BLaER1 (cell line): ENCODE measurements around the gene PCYT1A.
A peak's percentile ranks its signal among the peaks of the same experiment; 100 is the strongest.
"Not testable (repeated sequence)": the region's sequence is repeated elsewhere in the genome, so short reads cannot be mapped to it uniquely, and the experiment has no call there.

ENCODE experiments used
- H3K27ac ChIP-seq: shearing (Covaris generic); formaldehyde crosslinking; 2 replicates; pipeline ENCODE4 v1.8.1; 2022
- H3K27me3 ChIP-seq: shearing (Covaris generic); formaldehyde crosslinking; 2 replicates; pipeline ENCODE4 v1.8.1; 2022
- H3K36me3 ChIP-seq: shearing (Covaris generic); formaldehyde crosslinking; 2 replicates; pipeline ENCODE4 v1.8.1; 2022
- H3K4me1 ChIP-seq: shearing (Covaris generic); formaldehyde crosslinking; 2 replicates; pipeline ENCODE4 v1.8.1; 2022
- H3K4me2 ChIP-seq: shearing (Covaris generic); formaldehyde crosslinking; 2 replicates; pipeline ENCODE4 v1.8.1; 2022
- H3K4me3 ChIP-seq: shearing (Covaris generic); formaldehyde crosslinking; 2 replicates; pipeline ENCODE4 v1.8.1; 2022
- H3K9ac ChIP-seq: shearing (Covaris generic); formaldehyde crosslinking; 2 replicates; pipeline ENCODE4 v1.8.1; 2022
- H3K9me3 ChIP-seq: shearing (Covaris generic); formaldehyde crosslinking; 2 replicates; pipeline ENCODE4 v1.8.1; 2022
- H4K20me1 ChIP-seq: shearing (Covaris generic); formaldehyde crosslinking; 2 replicates; pipeline ENCODE4 v1.8.1; 2022
- Cebpa-rat ChIP-seq: shearing (Covaris generic); IDR thresholded peaks from 2 replicates; pipeline ENCODE4 v1.8.1; 2022

The PCYT1A gene

DNA sequence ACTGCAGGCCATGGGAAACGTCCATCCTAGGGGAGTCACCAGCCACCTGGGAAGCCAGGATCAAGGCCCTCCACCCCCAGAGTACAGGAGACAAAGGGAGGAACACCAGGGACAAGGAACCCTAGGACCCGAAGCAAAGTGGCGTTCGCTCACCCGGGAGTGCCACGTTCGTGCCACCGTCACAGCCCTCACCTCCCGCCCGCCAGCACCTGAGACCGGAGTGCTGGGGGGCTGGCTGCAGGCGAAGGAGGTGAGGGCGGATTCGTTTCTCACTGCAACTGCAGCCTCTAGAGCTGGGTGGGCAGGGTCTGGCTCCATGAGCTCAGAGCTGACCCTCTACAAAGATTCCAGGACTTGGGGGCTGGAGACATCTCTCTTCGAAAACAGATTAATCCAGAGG is 102.6 kb downstream of the PCYT1A start:
- Histone ChIP-seq H4K20me1 (no peaks in the 10 kb centered on the region), H3K9me3 (no peaks in the 10 kb centered on the region), H3K9ac (no peak overlapping the region), H3K4me2 (no peak overlapping the region), H3K4me3 (no peak overlapping the region), H3K36me3 (no peaks in the 10 kb centered on the region), H3K27ac (no peak overlapping the region), H3K27me3 (no peaks in the 10 kb centered on the region), H3K4me1 (peaks cover 75% of the 10 kb centered on the region)
- TF ChIP-seq Cebpa-rat: no peak

- H3K27me3 ChIP-seq, H3K27ac ChIP-seq, H3K4me2 ChIP-seq, H3K4me3 ChIP-seq, H3K36me3 ChIP-seq, H3K9me3 ChIP-seq, H3K9ac ChIP-seq, H4K20me1 ChIP-seq: not testable (repeated sequence)
- H3K4me1 ChIP-seq: peaks cover 75% of the 10 kb centered on the region
Observed at GRCh38 chr3:196184169-196184432, 103.4 kb downstream of the PCYT1A start.

GRCh38 chr3:196181127-196181546 is 106.4 kb downstream of the PCYT1A start:
- peak overlapping the region; percentile 71 for H3K4me2 ChIP-seq

GRCh38 chr3:196180346-196180745 is 107.2 kb downstream of the PCYT1A start:
- no peak for TF ChIP-seq Cebpa-rat
- Histone ChIP-seq H3K9me3 (peaks cover 19% of the 10 kb centered on the region), H3K27ac (peak overlapping the region; percentile 76), H3K4me3 (no peak overlapping the region), H3K9ac (peak overlapping the region; percentile 17; the same call in 1 of the 2 replicates), H3K27me3 (no peaks in the 10 kb centered on the region), H4K20me1 (no peaks in the 10 kb centered on the region), H3K36me3 (no peaks in the 10 kb centered on the region), H3K4me1 (peaks cover 58% of the 10 kb centered on the region), H3K4me2 (peak overlapping the region; percentile 72)

More at GRCh38 chr3:196181127-196181546, 106.4 kb downstream of the PCYT1A start:
- no peak overlapping the region for H3K4me3 ChIP-seq
- H3K4me1 ChIP-seq: peaks cover 61% of the 10 kb centered on the region
- TF ChIP-seq Cebpa-rat: no peak
- no peaks in the 10 kb centered on the region for H3K36me3 ChIP-seq
- no peak overlapping the region for H3K9ac ChIP-seq
- H3K27ac ChIP-seq: peak overlapping the region; percentile 80; the same call in 1 of the 2 replicates
- H3K27me3 ChIP-seq: no peaks in the 10 kb centered on the region
- H4K20me1 ChIP-seq: no peaks in the 10 kb centered on the region
- peaks cover 19% of the 10 kb centered on the region for H3K9me3 ChIP-seq
